H9 (cell line): ENCODE measurements around the gene CD300LD. TPM values are rescaled to one million over a fixed set of nuclear protein-coding genes. Genes with fewer than 3 reads are reported as not detected.
"Not testable (repeated sequence)": the region's sequence is repeated elsewhere in the genome, so short reads cannot be mapped to it uniquely, and the experiment has no call there.

Source experiments
- DNase-seq: peaks from one replicate; pipeline ENCODE4 v3.0.0-alpha.2; 2017
- H2AFZ ChIP-seq: one replicate; pipeline ENCODE4 v1.6.1; 2013; ENCODE audit warnings: mild to moderate bottlenecking, low read length, control low read depth, moderate library complexity
- H2AK5ac ChIP-seq: 2 replicates; pipeline ENCODE4 v1.6.1; 2013; ENCODE audit warnings: low read length, control low read depth, mixed read lengths; ENCODE audit not compliant: insufficient read length
- H2BK120ac ChIP-seq: one replicate; pipeline ENCODE4 v1.6.1; 2013; ENCODE audit warnings: low read depth, mild to moderate bottlenecking, low read length, control low read depth, inconsistent platforms; ENCODE audit not compliant: poor library complexity, severe bottlenecking
- H2BK12ac ChIP-seq: 2 replicates; pipeline ENCODE4 v1.6.1; 2013; ENCODE audit warnings: low read length, control low read depth, mixed read lengths, low read depth; ENCODE audit not compliant: insufficient read length
- H2BK15ac ChIP-seq: 2 replicates; pipeline ENCODE4 v1.6.1; 2013; ENCODE audit warnings: low read depth, low read length, control low read depth
- H2BK20ac ChIP-seq: one replicate; pipeline ENCODE4 v1.6.1; 2013; ENCODE audit warnings: low read depth, mild to moderate bottlenecking, low read length, control low read depth, inconsistent platforms; ENCODE audit not compliant: poor library complexity, severe bottlenecking
- H2BK5ac ChIP-seq: 2 replicates; pipeline ENCODE4 v1.6.1; 2013; ENCODE audit warnings: low read length, control low read depth, mixed read lengths; ENCODE audit not compliant: insufficient read length
- H3K14ac ChIP-seq: 2 replicates; pipeline ENCODE4 v1.6.1; 2013; ENCODE audit warnings: low read length, control low read depth; ENCODE audit not compliant: insufficient read depth
- H3K18ac ChIP-seq: 2 replicates; pipeline ENCODE4 v1.6.1; 2013; ENCODE audit warnings: low read depth, mild to moderate bottlenecking, mixed read lengths, low read length, control low read depth; ENCODE audit not compliant: insufficient read length
- H3K23ac ChIP-seq: 2 replicates; pipeline ENCODE4 v1.6.1; 2013; ENCODE audit warnings: low read length, control low read depth, mixed read lengths, low read depth; ENCODE audit not compliant: insufficient read length
- H3K23me2 ChIP-seq: 2 replicates; pipeline ENCODE4 v1.6.1; 2013; ENCODE audit warnings: low read depth, mild to moderate bottlenecking, mixed read lengths, low read length, control low read depth; ENCODE audit not compliant: insufficient read length, poor library complexity, severe bottlenecking
- H3K27ac ChIP-seq: 2 replicates; pipeline ENCODE4 v1.5.1; 2013; ENCODE audit warnings: low read length, control low read depth, mixed read lengths, low read depth; ENCODE audit not compliant: insufficient read length
- H3K27me3 ChIP-seq: 2 replicates; pipeline ENCODE4 v1.6.1; 2013; ENCODE audit warnings: low read length, control low read depth, inconsistent platforms; ENCODE audit not compliant: insufficient read depth
- H3K4ac ChIP-seq: 2 replicates; pipeline ENCODE4 v1.6.1; 2013; ENCODE audit warnings: low read depth, mild to moderate bottlenecking, control low read depth, inconsistent platforms, low read length, moderate library complexity
- H3K4me1 ChIP-seq: 2 replicates; pipeline ENCODE4 v1.6.1; 2013; ENCODE audit warnings: low read length, control low read depth, inconsistent platforms; ENCODE audit not compliant: insufficient read depth
- H3K4me2 ChIP-seq: 2 replicates; pipeline ENCODE4 v1.6.1; 2013; ENCODE audit warnings: low read length, control low read depth, mixed read lengths; ENCODE audit not compliant: insufficient read length, insufficient read depth
- H3K56ac ChIP-seq: 2 replicates; pipeline ENCODE4 v1.6.1; 2013; ENCODE audit warnings: low read depth, mild to moderate bottlenecking, mixed read lengths, low read length, control low read depth; ENCODE audit not compliant: insufficient read length
- H3K79me1 ChIP-seq: 2 replicates; pipeline ENCODE4 v1.6.1; 2013; ENCODE audit warnings: low read depth, mild to moderate bottlenecking, moderate library complexity, low read length, control low read depth, inconsistent platforms; ENCODE audit not compliant: insufficient read depth, poor library complexity, severe bottlenecking
- H3K79me2 ChIP-seq: 2 replicates; pipeline ENCODE4 v1.6.1; 2013; ENCODE audit warnings: low read length, control low read depth, inconsistent platforms; ENCODE audit not compliant: insufficient read depth
- H3K9ac ChIP-seq: 2 replicates; pipeline ENCODE4 v1.6.1; 2013; ENCODE audit warnings: low read length, control low read depth, mixed read lengths; ENCODE audit not compliant: insufficient read length; ENCODE audit errors: extremely low read depth
- H3K9me3 ChIP-seq: one replicate; pipeline ENCODE4 v1.6.1; 2013; ENCODE audit warnings: low read depth, low read length, inconsistent platforms; ENCODE audit not compliant: control insufficient read depth
- H3T11ph ChIP-seq: one replicate; pipeline ENCODE4 v1.6.1; 2013; ENCODE audit warnings: mild to moderate bottlenecking, low read length, control low read depth, inconsistent platforms
- H4K20me1 ChIP-seq: one replicate; pipeline ENCODE4 v1.6.1; 2013; ENCODE audit not compliant: control insufficient read depth, insufficient read length, insufficient read depth
- H4K5ac ChIP-seq: 2 replicates; pipeline ENCODE4 v1.6.1; 2013; ENCODE audit warnings: low read depth, mild to moderate bottlenecking, mixed read lengths, low read length, control low read depth; ENCODE audit not compliant: insufficient read length
- H4K8ac ChIP-seq: replicated peaks from 2 replicates; pipeline ENCODE4 v1.6.1; 2013; ENCODE audit warnings: low read length, control low read depth, mixed read lengths, low read depth; ENCODE audit not compliant: insufficient read length
- H4K91ac ChIP-seq: 2 replicates; pipeline ENCODE4 v1.6.1; 2013; ENCODE audit warnings: low read depth, mild to moderate bottlenecking, moderate library complexity, mixed read lengths, low read length, control low read depth; ENCODE audit not compliant: insufficient read length
- H3K27ac Mint-ChIP-seq, 3 experiments: 2 replicates in 2 of 3; 3 replicates in 1 of 3; pipeline ENCODE4 v1.8.0; 2020 to 2021; ENCODE audit warnings: mixed read lengths in 3 of 3, mild to moderate bottlenecking in 1 of 3, moderate library complexity in 1 of 3
- H3K27me3 Mint-ChIP-seq: 2 replicates; pipeline ENCODE4 v1.8.0; 2021; ENCODE audit warnings: low read depth, mild to moderate bottlenecking, moderate library complexity, mixed read lengths
- H3K36me3 Mint-ChIP-seq, 3 experiments: 2 replicates in 2 of 3; 3 replicates in 1 of 3; pipeline ENCODE4 v1.8.0; 2020 to 2021; ENCODE audit warnings: low read depth in 3 of 3, mixed read lengths in 3 of 3; ENCODE audit not compliant: insufficient read depth in 1 of 3
- H3K4me1 Mint-ChIP-seq, 2 experiments: 2 replicates each; pipeline ENCODE4 v1.8.0; 2020; ENCODE audit warnings: mixed read lengths in 2 of 2
- H3K4me3 Mint-ChIP-seq, 2 experiments: 2 replicates in 1 of 2; 3 replicates in 1 of 2; pipeline ENCODE4 v1.8.0; 2020 to 2021; ENCODE audit warnings: mild to moderate bottlenecking in 2 of 2, mixed read lengths in 2 of 2, moderate library complexity in 1 of 2
- H3K9me3 Mint-ChIP-seq, 2 experiments: 2 replicates in 1 of 2; 3 replicates in 1 of 2; pipeline ENCODE4 v1.8.0; 2020; ENCODE audit warnings: mild to moderate bottlenecking in 2 of 2, mixed read lengths in 2 of 2, moderate library complexity in 1 of 2
- CTCF ChIP-seq: fragments of 200-600 bp; sonication (generic); conservative IDR thresholded peaks from 3 replicates; pipeline ENCODE4 v1.8.0; 2021; ENCODE audit warnings: antibody characterized with exemption, mild to moderate bottlenecking
- WGBS: extraction: QIAGEN DNeasy Blood & Tissue Kit; methylation state at CpG from one replicate; pipeline ENCODE4 v1.1.7; 2013; ENCODE audit warnings: missing lambda C conversion rate, low lambda C conversion rate, mixed read lengths; ENCODE audit not compliant: insufficient read length; ENCODE audit errors: extremely low coverage; 5-methylcytosine and 5-hydroxymethylcytosine counted together
- total RNA-seq: library from RNA; stranded (reverse); gene quantifications from 2 replicates; pipeline ENCODE4 v1.2.1, GENCODE V29; 2021

The CD300LD gene
- total RNA-seq, 1 experiment from 2014 or later = not detected

DNA sequence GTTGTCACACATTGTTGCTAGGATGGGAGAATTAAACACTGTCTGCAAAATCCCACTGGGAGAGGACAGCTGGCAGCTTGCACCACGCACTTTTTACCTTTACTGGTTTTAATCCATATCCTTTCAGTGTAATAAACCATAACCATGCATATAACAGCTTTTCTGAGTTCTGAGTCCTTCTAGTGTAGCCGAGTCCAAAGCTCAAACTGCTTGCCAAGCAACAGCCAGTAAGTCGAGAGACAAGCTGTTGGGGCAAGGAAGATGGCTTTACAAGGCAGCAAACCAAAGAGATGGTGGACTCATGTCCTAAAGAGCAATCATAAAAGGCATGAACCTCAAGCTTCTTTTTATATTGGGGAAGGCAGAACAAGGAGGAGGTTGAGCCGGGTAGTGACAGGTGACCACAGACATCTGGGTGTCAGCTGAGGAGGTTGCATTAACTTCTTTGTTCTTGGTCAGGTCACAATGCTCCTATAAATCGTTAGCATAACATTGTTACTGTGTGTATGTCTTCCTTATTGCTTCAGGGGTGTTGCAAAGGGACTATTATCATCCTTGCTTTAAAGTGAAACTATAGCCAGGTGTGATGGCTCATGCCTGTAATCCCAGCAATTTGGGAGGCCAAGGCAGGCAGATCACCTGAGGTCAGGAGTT is 17.5 kb downstream of the CD300LD start:
- H3K27ac Mint-ChIP-seq = no peak overlapping the region
- H3K9me3 ChIP-seq = no peaks in the 10 kb centered on the region
- no peaks in the 10 kb centered on the region for H3K27me3 ChIP-seq
- no peak overlapping the region for H3K4me2 ChIP-seq
- peaks cover 0 to 3% of the 10 kb centered on the region in 2 experiments; a peak in 2 of 5 replicates for H3K9me3 Mint-ChIP-seq
- no peak overlapping the region for H4K5ac ChIP-seq
- no peak for TF ChIP-seq CTCF
- no peak overlapping the region for H2BK5ac ChIP-seq
- no peak overlapping the region for H2BK15ac ChIP-seq
- H4K91ac ChIP-seq = no peak overlapping the region
- H2AK5ac ChIP-seq = no peak overlapping the region
- no peak overlapping the region for H3K4me3 Mint-ChIP-seq
- H3K4me1 ChIP-seq = peaks cover 4% of the 10 kb centered on the region; the same call in 1 of the 2 replicates
- DNase-seq = no peak
- H3K79me1 ChIP-seq = no peaks in the 10 kb centered on the region
- H3K56ac ChIP-seq = no peak overlapping the region
- no peak overlapping the region for H3K14ac ChIP-seq
- H3K9ac ChIP-seq = no peak overlapping the region
- H3K27ac ChIP-seq = no peak overlapping the region
- H3K27me3 Mint-ChIP-seq = peaks cover 45% of the 10 kb centered on the region
- no peak overlapping the region for H3K23ac ChIP-seq
- H3K4ac ChIP-seq = no peak overlapping the region
- H3K23me2 ChIP-seq = no peaks in the 10 kb centered on the region
- no peaks in the 10 kb centered on the region for H3K79me2 ChIP-seq
- no peak overlapping the region for H2BK120ac ChIP-seq
- no peak overlapping the region for H3K18ac ChIP-seq
- H4K20me1 ChIP-seq = no peaks in the 10 kb centered on the region
- no peak overlapping the region for H3T11ph ChIP-seq
- no peak overlapping the region for H2BK12ac ChIP-seq
- peaks cover 6 to 7% of the 10 kb centered on the region in 2 experiments for H3K4me1 Mint-ChIP-seq
- H4K8ac ChIP-seq = no peak overlapping the region
- WGBS = no CpG with 5 or more reads among the region's 5 CpGs
- no peaks in the 10 kb centered on the region for H3K36me3 Mint-ChIP-seq
- no peak overlapping the region for H2BK20ac ChIP-seq
- no peak overlapping the region for H2AFZ ChIP-seq

DNA sequence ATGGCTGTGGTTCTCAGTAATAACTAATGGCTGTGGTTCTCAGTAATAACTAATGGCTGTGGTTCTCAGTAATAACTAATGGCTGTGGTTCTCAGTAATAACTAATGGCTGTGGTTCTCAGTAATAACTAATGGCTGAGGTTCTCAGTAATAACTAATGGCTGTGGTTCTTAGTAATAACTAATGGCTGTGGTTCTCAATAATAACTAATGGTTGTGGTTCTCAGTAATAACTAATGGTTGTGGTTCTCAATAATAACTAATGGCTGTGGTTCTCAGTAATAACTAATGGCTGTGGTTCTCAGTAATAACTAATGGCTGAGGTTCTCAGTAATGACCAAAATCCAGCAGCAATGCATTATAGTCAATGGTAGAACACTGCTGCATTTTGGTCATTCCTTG is 18.4 kb downstream of the CD300LD start:
- H3K79me1 ChIP-seq, H2BK120ac ChIP-seq, H4K5ac ChIP-seq, H4K91ac ChIP-seq, H2BK15ac ChIP-seq, H3K4ac ChIP-seq, H3K9me3 ChIP-seq, H3K56ac ChIP-seq, H2AFZ ChIP-seq, H2BK5ac ChIP-seq, H3K4me1 Mint-ChIP-seq, H3K4me1 ChIP-seq, DNase-seq, H2BK12ac ChIP-seq, H3K27ac ChIP-seq, H3K4me2 ChIP-seq, H3K79me2 ChIP-seq, H3K23me2 ChIP-seq, H3K27me3 ChIP-seq, H3K23ac ChIP-seq, H3K9ac ChIP-seq, H3K9me3 Mint-ChIP-seq, H3K4me3 Mint-ChIP-seq, H3T11ph ChIP-seq, H2BK20ac ChIP-seq, H3K18ac ChIP-seq, H3K14ac ChIP-seq, H4K8ac ChIP-seq, H2AK5ac ChIP-seq, H3K27ac Mint-ChIP-seq, H3K36me3 Mint-ChIP-seq, H4K20me1 ChIP-seq: not testable (repeated sequence)
- H3K27me3 Mint-ChIP-seq = peaks cover 42% of the 10 kb centered on the region
